Spleen (tissue), 11 donors: ENCODE results near the gene CACNA1C. TPM values are rescaled to one million over a fixed set of nuclear protein-coding genes. Genes with fewer than 3 reads are reported as not detected.

ENCODE experiments used
- DNase-seq: peaks from one replicate; pipeline ENCODE4 v3.0.0-alpha.2; 2020
- H3K27ac ChIP-seq, 8 donors: fragments of 200-600 bp; sonication (generic) in 7 of 8; 1 replicate in 4 of 8; 2 replicates in 4 of 8; pipeline versions ENCODE4 v1.5.0 to v1.8.0; 2016 to 2021; ENCODE audit warnings: inconsistent platforms in 4 of 8, mild to moderate bottlenecking in 4 of 8, moderate library complexity in 1 of 8
- H3K27me3 ChIP-seq, 7 donors: fragments of 200-600 bp; sonication (generic) in 6 of 7; replicated peaks in 1 of 7; 1 replicate in 4 of 7; 2 replicates in 3 of 7; pipeline versions ENCODE4 v1.5.0 to v1.8.0; 2016 to 2021; ENCODE audit warnings: inconsistent platforms in 3 of 7, mild to moderate bottlenecking in 1 of 7
- H3K36me3 ChIP-seq, 6 donors: fragments of 200-600 bp; sonication (generic) in 5 of 6; 1 replicate in 4 of 6; 2 replicates in 2 of 6; pipeline versions ENCODE4 v1.5.0 to v1.8.0; 2016 to 2021; ENCODE audit warnings: inconsistent platforms in 2 of 6
- H3K4me1 ChIP-seq, 6 donors: fragments of 200-600 bp; sonication (generic) in 5 of 6; 1 replicate in 3 of 6; 2 replicates in 3 of 6; pipeline versions ENCODE4 v1.5.0 to v1.8.0; 2016 to 2021; ENCODE audit warnings: inconsistent platforms in 3 of 6
- H3K4me3 ChIP-seq, 8 donors: fragments of 200-600 bp; sonication (generic) in 7 of 8; 1 replicate in 4 of 8; 2 replicates in 4 of 8; pipeline versions ENCODE4 v1.5.0 to v1.8.0; 2016 to 2021; ENCODE audit warnings: inconsistent platforms in 4 of 8, mild to moderate bottlenecking in 4 of 8, moderate library complexity in 2 of 8
- H3K9me3 ChIP-seq, 8 donors: fragments of 200-600 bp; sonication (generic) in 7 of 8; 1 replicate in 4 of 8; 2 replicates in 4 of 8; pipeline versions ENCODE4 v1.5.0 to v1.8.0; 2016 to 2021; ENCODE audit warnings: inconsistent platforms in 4 of 8
- CTCF ChIP-seq, 11 experiments: fragments of 200-600 bp in 7 of 11; fragments of 450-650 bp in 4 of 11; sonication (generic) in 4 of 11; IDR thresholded peaks in 8 of 11; conservative IDR thresholded peaks in 3 of 11; 1 replicate in 7 of 11; 2 replicates in 4 of 11; pipeline versions ENCODE4 v1.4.0 to v1.8.0; 2016 to 2021; ENCODE audit warnings: antibody characterized with exemption in 11 of 11, inconsistent platforms in 4 of 11, mild to moderate bottlenecking in 1 of 11
- POLR2A ChIP-seq, 3 donors: fragments of 450-650 bp; IDR thresholded peaks; one replicate each; pipeline ENCODE4 v1.5.1; 2017; ENCODE audit warnings: antibody characterized with exemption in 3 of 3, mild to moderate bottlenecking in 1 of 3
- POLR2AphosphoS5 ChIP-seq, 3 donors: sonication (generic); formaldehyde crosslinking; IDR thresholded peaks; one replicate each; pipeline ENCODE4 v1.5.1; 2017; ENCODE audit warnings: antibody characterized with exemption in 3 of 3
- WGBS, 5 donors: extraction: QIAGEN DNeasy Blood & Tissue Kit in 3 of 5; methylation state at CpG; one replicate each; pipeline versions ENCODE4 v1.1.5 to v1.1.7; 2013 to 2018; 5-methylcytosine and 5-hydroxymethylcytosine counted together
- intact Hi-C: fragments of 100-400 bp; cut with DNase I; formaldehyde crosslinking; loops from one replicate; pipeline ENCODE4 v1.15.0; 2023; ENCODE audit warnings: low total_unique reads
- polyA plus RNA-seq, 3 donors: library from polyadenylated mRNA; stranded (reverse); fragments of 200-250 nt; gene quantifications; one replicate each; pipeline ENCODE4 v1.2.1, GENCODE V29; 2013
- total RNA-seq, 7 donors: library from RNA; depleted of rRNA in 3 of 7; stranded (reverse); fragments of >200 nt in 3 of 7; fragmentation: NEBNext Ultra II Directional in 4 of 7; extraction: Animal tissue kit (Norgen Biotek cat#: 25700) in 4 of 7; gene quantifications; one replicate each; pipeline versions ENCODE4 v1.1.0 to v1.2.1, GENCODE V29; 2016 to 2021
- donor health status: healthy with polysubstance abuse.
- donor health status: DM: no; HTN: no; CAD: no; lungs with moderate emphysema.
- donor health status: DM: no; HTN: no; CAD: no.
- donor health status: Bipolar disorder and iron deficiency.
- donor health status: healthy.
- donor health status: DM: no; HTN: no; CAD: no.
- donor health status: DM: yes; HTN: yes; CAD: no.

CACNA1C gene
- total and polyA plus RNA-seq, 10 donors, result 0.67 to 27.6 (median 18.4) TPM

- DNase-seq, result no peak
- TF ChIP-seq CTCF (IDR thresholded peaks at IDR 0.05 in 8 of 11, conservative IDR thresholded peaks at IDR 0.05 in 3 of 11) (no peak), POLR2AphosphoS5 (IDR thresholded peaks at IDR 0.05) (no peak), POLR2A (IDR thresholded peaks at IDR 0.05) (no peak)
- Histone ChIP-seq H3K36me3 (no peaks in the 10 kb centered on the region), H3K4me1 (peaks cover 0 to 13% (median 6%) of the 10 kb centered on the region in 6 donors), H3K9me3 (no peaks in the 10 kb centered on the region), H3K27me3 (peaks cover 0 to 6% (median 0%) of the 10 kb centered on the region in 7 donors), H3K27ac (no peak overlapping the region), H3K4me3 (no peak overlapping the region)
- intact Hi-C loops, result no loop called here
- whole genome bisulfite sequencing, 5 donors, result 88 to 94% (median 93%) methylated on average over 8 to 11 of the region's 11 CpGs
Measured at GRCh38 chr12:2215709-2216560, 163.1 kb downstream of the CACNA1C start.

- 73 to 85% (median 82%) methylated on average over 5 of the region's 5 CpGs for WGBS, 5 donors
- intact Hi-C loops, result no loop called here
- H3K9me3 ChIP-seq, result no peaks in the 10 kb centered on the region
- no peak for DNase-seq
- H3K4me1 ChIP-seq, result peaks cover 0 to 4% (median under 1%) of the 10 kb centered on the region in 6 donors
- no peak overlapping the region for H3K27ac ChIP-seq
- TF ChIP-seq CTCF (IDR thresholded peaks at IDR 0.05 in 8 of 11, conservative IDR thresholded peaks at IDR 0.05 in 3 of 11) (no peak), POLR2AphosphoS5 (IDR thresholded peaks at IDR 0.05) (no peak), POLR2A (IDR thresholded peaks at IDR 0.05) (no peak)
- peaks cover 0 to 2% (median 0%) of the 10 kb centered on the region in 7 donors for H3K27me3 ChIP-seq
- no peak overlapping the region for H3K4me3 ChIP-seq
- no peaks in the 10 kb centered on the region for H3K36me3 ChIP-seq
Measured at GRCh38 chr12:2218706-2219105, 165.9 kb downstream of the CACNA1C start.

GRCh38 chr12:2221030-2221621, 168.3 kb downstream of the CACNA1C start:
- intact Hi-C loops, result no loop called here
- H3K27me3 ChIP-seq, result no peaks in the 10 kb centered on the region
- H3K27ac ChIP-seq, result no peak overlapping the region
- H3K9me3 ChIP-seq, result no peaks in the 10 kb centered on the region
- DNase-seq, result no peak
- no peak for TF ChIP-seq POLR2AphosphoS5 (IDR thresholded peaks at IDR 0.05)
- TF ChIP-seq CTCF (IDR thresholded peaks at IDR 0.05 in 8 of 11, conservative IDR thresholded peaks at IDR 0.05 in 3 of 11), result no peak
- 88 to 94% (median 92%) methylated on average over 4 of the region's 4 CpGs for WGBS, 5 donors
- no peaks in the 10 kb centered on the region for H3K4me1 ChIP-seq
- H3K4me3 ChIP-seq, result no peak overlapping the region
- H3K36me3 ChIP-seq, result no peaks in the 10 kb centered on the region

DNA sequence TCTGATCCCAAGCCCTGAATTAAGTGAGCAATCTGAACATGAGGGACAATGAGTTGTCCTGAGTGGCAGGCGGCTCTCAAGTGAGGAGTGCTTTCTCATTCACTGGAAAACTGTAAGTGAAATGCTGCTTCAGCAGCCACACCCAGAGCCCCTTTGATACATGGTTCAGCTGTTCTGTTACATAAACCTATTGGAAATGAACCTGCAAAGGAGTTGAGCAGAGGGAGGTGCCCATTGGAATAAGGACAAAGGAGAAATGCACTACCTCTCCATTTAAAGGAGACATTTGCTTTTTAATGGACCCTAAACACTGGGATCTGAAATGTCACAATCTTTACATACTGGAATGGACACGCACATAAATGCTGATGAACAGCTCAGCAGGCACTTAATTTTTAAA, 169.9 kb downstream of the CACNA1C start:
- Histone ChIP-seq H3K9me3 (no peaks in the 10 kb centered on the region), H3K4me1 (no peaks in the 10 kb centered on the region), H3K36me3 (no peaks in the 10 kb centered on the region), H3K27me3 (no peaks in the 10 kb centered on the region), H3K4me3 (no peak overlapping the region), H3K27ac (no peak overlapping the region)
- TF ChIP-seq CTCF (IDR thresholded peaks at IDR 0.05 in 8 of 11, conservative IDR thresholded peaks at IDR 0.05 in 3 of 11) (no peak), POLR2A (IDR thresholded peaks at IDR 0.05) (no peak), POLR2AphosphoS5 (IDR thresholded peaks at IDR 0.05) (no peak)
- no peak for DNase-seq
- WGBS, 5 donors, result 75 to 97% (median 88%) methylated on average over 2 of the region's 2 CpGs
- intact Hi-C loops, result no loop called here
